Stimulated activated CD8-positive, alpha-beta memory T cell treated with anti-CD3 and anti-CD28 coated beads, Interleukin-2, amount 100 ng/mL, for 48 hours (primary cell): ENCODE measurements around the gene TMEM161A.
A peak's percentile ranks its signal among the peaks of the same experiment; 100 is the strongest.
"Not testable (repeated sequence)": the region's sequence is repeated elsewhere in the genome, so short reads cannot be mapped to it uniquely, and the experiment has no call there.

Experiments used
- DNase-seq, 2 donors: peaks; one replicate each; pipeline ENCODE4 v3.0.0-alpha.2; 2020; ENCODE audit warnings: low read depth in 2 of 2

TMEM161A gene

DNA sequence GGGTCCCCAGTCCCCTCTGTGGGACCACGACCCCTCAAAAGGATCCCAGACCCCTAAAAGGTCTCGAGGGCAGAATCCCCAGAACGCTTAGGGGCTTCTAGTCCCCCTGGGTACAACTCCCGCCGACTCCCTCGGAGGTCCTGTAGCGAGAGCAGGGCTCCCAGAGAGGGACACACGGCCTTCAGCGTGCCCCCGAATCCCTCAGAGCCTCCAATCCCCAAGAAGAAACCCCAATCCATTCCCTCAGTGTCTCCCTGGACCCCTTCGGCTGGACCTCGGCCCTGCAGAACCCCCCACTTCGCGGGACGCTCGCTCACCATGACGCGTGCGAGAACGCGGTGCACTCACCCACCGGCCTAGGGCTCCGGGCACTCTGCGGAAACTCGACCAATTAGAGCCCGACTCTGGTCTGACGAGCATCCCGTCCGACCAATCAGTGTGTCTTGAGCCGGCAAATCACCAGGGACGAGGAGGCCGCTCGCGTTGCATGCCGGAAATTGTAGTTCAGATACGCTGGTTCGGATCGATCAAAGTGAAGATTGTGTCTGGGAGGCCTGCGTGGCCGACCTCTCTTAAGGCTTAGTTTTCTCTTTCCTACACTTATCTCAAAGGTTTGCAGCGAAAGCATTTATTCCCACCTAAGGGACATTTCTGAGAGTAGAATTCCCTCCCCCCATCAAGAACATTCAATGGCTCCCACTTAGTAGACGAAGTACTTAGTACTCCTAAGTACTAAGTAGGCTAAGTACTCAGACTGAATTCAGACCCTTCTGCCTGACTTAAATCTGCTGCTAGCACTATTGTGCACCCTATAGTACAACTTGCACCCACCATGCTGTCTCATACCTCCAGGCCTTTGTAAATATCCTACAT is at the start of gene TMEM161A:
Gene TMEM161A, minus strand, starts transcription at position 370 of the 873 bp plus-strand sequence. Its CDS starts 50 bp downstream, at position 320.
- peak; percentile 90 to 93 for DNase-seq

DNA sequence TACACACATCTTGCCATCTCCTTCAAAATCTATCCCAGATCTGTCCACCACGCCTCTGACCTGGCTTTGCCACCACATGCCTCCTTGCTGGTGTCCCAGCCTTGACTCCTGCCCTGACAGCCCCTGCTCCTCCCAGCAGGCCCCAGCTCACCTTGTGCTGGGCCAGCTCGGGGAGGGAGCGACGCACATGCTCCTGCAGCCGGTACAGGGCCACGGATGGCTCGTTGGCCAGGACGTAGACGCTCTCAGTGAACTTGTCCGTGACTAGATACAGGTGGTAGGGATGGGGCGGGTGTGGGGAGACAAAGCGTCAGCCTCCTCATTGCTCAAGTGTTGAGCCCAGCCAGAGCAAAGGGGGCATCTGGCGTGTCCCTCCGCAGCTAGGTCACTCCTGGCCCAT is 48.5 kb upstream of the TMEM161A start:
- DNase-seq: no peak

DNA sequence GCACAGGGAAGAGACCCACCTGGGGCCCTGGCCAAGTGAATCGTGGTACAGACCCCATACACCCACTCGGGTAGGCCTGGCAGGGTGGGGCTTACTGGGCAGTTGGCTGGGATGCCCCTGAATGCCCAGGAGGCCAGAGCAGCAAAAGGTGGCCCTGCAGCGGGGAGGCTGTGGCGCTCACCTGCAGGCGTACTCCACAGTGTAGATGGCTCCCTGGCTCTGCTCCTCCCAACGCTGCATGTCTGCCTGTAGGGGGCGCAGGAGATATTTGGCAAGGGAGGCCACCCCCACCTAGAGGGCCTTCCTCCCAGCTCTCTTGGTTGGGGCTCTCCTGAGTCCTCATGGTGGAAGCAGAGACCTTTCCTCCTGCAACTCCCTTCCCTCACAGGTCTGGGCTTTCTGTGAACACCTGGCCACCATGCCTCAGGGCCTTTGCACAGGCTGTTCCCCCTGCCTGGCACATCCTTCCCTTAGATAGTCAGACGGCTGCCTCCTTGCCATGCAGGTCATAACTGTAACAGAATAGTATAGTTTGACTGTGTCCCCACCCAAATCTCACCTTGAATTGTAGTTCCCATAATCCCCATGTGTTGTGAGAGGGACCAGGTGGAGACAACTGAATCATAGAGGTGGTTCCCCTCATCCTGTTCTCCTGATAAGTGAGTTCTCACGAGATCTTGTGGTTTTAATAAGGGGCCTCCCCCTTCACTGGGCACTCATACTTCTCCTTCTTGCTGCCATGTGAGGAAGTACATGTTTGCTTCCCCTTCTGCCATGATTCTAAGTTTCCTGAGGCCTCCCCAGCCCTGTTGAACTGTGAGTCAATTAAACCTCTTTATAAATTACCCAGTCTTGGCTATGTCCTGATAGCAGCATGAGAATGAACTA is 47.8 kb upstream of the TMEM161A start:
- peak; percentile 26 to 30 for DNase-seq

GRCh38 chr19:19181488-19181998 is 43.3 kb upstream of the TMEM161A start:
- no peak for DNase-seq

DNA sequence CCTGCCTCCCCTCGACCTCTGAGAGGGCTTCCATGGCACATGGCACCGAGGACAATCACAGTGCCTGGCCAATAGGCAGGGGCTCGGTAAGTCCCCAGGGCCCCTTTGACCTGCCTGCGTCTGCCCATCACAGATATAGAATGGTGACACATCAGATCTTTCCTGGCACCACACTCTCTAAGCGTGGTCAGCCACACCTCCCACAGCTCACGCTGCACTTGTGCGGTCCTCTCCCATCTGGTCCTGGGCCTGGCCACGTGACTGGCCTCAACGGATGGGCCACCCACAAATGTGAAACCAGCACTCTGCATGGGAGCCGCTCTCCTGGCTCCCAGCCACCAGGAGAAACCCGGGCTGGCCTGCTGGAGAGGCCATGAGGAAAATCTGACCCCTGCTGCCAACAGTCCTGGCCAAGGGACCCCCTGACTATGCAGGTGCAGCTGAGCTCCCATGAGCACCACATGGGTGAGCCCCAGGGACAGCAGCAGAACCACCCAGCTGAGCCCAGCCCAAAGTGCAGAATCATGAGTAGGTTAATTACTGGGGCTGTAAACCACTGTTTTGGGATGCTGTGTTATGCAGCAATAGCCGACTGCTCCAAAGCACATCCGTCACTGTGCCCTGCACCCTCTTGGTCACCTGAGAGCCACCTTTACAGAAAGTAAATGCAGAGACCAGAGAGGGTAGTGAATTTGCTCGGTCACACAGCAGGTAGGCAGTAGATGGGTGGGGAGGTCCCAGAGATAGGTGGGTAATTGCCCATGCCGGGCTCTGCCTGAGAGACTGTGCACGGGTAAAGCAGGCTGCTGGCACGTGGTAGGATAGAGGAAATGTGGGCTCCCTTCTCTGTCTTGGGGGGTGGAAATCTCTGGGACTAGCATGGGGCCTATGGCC is 41.5 kb upstream of the TMEM161A start:
- no peak for DNase-seq

DNA sequence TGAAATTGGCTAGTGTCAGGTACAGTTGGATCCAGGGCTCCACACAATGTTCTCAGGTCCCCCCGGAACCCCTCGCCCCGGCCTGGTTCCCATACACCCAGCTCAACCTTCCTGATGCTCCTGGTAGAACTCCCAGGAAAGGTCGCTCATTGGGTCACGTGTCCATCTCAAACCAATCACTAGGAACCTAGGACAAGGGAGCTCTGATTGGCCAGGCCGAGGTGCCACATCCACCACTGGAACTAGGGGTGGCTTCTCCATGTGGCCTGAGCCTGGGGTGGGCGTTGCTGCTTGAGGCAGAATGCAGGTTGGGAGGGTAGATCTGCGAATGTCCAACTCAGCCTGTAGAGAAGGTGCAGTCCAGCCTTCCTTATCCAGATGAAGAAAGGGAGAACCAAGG is 38.7 kb upstream of the TMEM161A start:
- DNase-seq: no peak

GRCh38 chr19:19173243-19173642 is 35.0 kb upstream of the TMEM161A start:
- DNase-seq: not testable (repeated sequence)

DNA sequence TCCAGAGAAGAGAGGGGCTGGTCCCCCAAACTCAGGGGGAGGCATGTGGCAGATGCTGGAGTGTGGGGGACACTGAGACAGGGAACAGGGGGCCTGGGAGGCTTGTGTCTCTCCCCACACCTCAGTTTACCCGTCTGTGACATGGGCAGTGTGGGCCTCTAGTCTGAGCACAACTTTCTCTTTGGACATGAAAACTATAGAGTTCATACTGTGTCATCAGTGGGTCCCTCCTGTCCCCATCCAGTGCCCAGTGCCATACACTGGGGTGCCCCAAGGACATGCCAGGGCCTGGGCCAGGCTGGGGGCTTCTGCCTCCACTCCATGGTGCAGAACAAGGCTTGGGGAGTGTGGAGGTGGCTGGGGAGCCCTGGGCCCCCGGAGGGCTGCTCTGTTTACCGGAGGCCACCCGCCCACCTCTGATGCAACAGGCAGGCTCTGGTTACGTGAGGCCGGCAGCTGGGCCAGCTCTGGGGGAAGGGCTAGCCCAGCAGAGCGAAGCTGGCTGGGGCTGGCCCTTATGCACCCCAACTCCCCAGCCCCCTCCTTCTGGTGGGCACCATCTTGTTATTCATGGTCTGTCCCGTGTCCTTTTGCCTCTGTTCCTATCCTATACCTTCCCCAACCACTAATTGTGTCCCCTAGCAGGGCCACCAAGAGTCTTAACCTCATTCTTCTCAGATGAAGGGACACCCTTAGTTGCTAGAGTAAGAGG is 33.7 kb upstream of the TMEM161A start:
- no peak for DNase-seq

DNA sequence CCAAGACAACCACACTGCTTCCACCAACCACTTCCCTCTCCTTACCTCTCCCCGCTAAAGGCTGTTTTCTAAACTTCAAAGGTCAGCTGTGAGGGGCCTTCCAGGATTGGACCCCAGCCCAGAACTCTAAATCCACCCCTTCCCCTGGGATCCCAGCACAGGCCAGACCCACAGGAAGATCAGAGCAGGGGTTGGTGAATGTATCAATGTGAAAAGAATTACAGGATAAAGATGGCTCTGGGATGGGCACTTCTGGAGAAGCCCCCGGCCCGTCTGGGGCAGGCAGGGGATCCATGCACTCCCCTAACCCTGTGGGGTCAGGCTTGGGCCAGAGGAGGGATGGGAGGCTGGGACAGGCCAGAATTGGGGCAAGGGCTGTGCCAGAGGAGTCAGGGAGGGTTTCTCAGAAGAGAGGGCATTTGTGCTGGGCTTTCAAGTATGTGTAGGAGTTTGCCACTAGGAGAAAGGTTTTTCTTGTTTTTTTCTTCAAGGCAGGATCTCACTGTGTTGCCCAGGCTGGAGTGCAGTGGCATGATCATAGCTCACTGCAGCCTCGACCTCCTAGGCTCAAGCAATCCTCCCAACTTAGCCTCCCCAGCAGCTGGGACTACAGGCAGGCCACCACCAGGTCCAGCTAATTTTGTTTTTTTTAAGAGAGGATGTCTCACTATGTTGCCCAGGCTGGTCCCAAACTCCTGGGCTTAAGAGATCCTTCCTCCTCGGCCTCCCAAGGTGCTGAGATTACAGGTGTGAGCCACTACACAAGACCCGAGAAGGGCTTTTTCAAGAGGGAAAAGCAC is 32.8 kb upstream of the TMEM161A start:
- DNase-seq: no peak

DNA sequence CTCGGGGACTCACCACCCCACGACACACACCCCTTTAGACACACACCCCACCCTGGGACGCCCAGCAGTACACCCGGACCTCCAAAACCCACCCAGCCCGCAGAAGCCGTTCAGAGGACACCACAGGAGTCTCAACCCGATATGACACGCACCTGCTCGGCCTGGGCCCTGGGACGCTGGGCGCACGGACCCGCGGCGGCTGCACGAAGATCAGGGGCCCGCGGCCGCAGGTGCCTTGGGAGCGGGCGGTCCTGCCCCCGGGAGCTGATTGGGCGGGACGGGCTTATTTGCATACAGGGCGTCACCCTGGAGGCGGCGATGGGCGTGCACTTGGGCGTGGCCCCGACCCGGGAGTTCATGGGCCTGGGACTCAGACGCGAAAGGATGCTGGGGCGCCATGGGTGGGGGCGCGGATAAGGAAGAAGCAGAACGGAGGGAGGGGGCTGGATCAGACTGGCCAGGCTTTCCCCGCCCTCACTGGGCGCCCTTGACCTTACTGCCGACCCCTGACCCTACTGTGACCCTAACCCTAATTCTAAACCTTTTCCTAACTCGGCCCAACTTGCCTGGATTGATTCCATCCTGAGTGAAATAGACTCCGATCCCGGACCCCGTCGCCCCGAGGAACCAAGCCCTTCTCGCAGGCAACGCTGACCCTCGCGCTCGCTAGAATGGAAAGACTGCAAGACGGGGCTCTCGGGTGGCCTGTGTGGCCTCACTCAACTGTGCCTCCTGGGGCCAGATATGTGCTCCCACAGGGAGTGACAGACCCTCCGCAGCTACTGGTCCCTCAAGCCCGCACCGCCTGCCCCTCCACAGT is 32.0 kb upstream of the TMEM161A start, which contains the start of gene MEF2B:
Gene MEF2B, minus strand, starts transcription at position 211 of the 820 bp plus-strand sequence. CDS start 19,528 bp downstream, outside the sequence.
- peak; percentile 69 to 75 for DNase-seq

DNA sequence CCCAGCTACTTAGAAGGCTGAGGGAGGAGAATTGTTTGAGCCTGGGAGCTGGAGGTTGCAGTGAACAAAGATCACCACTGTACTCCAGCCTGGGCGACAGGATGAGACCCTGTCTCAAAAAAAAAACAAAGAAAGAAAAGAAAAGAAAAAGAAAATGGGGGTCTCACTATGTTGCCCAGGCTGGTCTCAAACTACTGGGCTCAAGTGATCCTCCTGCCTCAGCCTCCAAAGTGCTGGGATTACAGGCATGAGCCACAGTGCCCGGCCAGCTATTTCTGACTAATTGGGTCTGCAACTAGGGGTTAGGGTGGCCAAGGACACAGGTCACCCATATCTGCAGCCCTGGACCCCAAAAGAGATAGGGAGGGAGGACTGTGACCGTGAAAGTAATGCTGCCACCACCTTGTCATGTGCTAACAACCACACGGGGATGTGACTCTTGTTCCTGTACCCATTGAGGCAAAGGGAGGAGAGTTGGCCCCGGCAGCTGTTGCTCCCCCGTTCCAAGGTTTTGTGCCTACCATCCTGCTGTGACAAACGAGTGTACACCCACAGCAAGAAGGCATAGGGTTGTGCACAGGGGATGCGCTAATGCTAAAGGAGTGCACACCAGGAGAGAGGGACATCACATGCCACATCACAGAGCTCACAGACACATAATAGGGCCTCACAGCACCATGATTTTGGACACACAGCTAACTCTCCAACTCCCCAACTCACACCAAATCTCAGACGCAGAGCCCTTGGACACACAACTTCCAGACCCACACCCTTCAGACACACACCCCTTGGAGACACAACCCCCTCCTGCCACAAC is 31.2 kb upstream of the TMEM161A start:
- no peak for DNase-seq

- no peak for DNase-seq
Observed at GRCh38 chr19:19167612-19168011, 29.3 kb upstream of the TMEM161A start.

DNA sequence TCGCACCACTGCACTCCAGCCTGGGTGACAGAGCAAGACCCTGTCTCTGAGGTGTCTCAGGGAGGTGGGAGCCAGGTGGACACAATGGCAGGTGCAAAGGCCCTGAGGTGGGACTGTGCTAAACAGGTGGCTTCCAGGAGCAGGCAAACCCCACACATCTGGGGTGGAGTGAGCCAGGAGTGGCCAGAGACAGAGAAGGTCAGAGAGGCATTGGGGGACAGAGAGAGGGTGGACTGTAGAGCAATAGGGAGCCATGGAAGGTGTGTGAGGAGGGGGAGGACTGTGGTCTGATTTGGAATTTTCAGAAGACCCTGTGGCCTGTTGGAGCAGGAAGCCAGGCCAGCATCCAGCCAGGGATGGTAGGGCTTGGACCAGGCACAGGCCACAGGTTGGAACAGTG is 27.1 kb upstream of the TMEM161A start:
- no peak for DNase-seq

DNA sequence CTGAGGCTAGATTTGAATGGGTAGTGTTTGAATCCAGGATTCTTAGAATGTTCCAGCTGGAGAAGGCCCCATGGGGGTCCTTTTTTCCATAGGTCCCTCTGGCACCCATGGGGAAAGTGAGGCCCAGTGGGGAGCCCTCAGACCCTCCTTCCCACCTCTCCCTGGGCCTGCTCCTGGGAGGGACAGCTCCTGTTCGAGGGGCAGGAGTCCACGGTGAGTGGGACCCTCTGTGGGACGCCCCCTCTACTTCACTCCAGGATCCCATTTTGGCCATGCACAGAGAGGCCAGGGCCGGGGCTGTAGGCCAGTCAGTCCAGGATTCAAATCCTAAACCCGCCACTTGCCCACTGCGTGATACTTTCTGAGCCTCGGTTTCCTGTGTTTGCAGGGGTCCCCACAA is 24.2 kb upstream of the TMEM161A start:
- DNase-seq: no peak

- no peak for DNase-seq
Observed at GRCh38 chr19:19160461-19161035, 22.3 kb upstream of the TMEM161A start.

DNA sequence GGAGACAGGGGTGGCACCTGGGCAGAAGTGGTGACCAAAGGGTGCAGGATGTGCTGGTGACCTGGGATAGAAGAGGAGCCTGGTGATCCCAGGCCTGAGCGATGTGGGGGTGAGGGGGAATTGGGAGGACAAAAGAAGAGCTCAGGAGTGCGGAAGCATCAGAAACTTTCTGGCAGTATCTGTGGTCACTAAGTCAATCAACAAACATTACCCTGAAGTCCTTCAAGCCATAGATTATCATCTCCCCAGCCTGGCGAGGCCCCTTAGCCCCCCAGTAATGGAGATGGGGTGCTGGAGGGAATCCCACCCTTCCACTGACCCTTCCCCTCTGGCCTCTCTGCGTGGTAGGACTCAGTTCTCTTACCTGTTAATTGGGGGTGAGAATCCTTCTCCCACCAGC is 21.3 kb upstream of the TMEM161A start:
- DNase-seq: no peak

DNA sequence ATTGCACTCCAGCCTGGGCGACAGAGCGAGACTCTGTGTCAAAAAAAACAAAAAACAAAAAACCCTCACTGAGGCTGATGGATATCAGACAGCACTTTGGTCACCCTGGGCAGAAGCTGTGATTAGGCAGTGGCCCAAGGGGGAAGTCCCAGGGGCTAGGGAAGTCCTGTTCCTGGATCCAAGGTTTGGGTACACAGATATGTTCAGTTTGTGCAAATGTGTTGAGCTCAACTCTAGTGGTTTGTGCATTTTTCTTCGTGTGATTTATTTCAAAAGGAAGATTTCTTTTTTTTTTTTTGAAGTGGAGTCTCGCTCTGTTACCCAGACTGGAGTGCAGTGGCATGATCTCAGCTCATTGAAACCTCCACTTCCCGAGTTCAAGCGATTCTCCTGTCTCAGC is 19.5 kb upstream of the TMEM161A start:
- no peak for DNase-seq
